ENCODE results near the gene ITGAD. TPM values are rescaled to one million over a fixed set of nuclear protein-coding genes. Genes with fewer than 3 reads are reported as not detected.

Gene ITGAD
- total and polyA plus RNA-seq, 2 of the 13 experiments (the other 11 are each of a cell fraction or from before 2014, with no cell fraction given), result not detected

GRCh38 chr16:31458073-31458843 is 65.1 kb downstream of the ITGAD start (continued):
- TF ChIP-seq ZNF407 (CRISPR knock-in tag; IDR thresholded peaks at IDR 0.05; ENCODE audit: not compliant biosample characterization) (peak; percentile 85), TP53 (CRISPR knock-in tag; conservative IDR thresholded peaks at IDR 0.05) (no peak), ATF1 (CRISPR knock-in tag; IDR thresholded peaks at IDR 0.05) (no peak), MAFF (IDR thresholded peaks at IDR 0.05; ENCODE audit: low read depth, low read length) (no peak), EP300 (IDR thresholded peaks at IDR 0.05; ENCODE audit: low read depth in 2 of 2, low read length in 2 of 2) (peak; percentile 39 to 59; a peak in 3 of 4 replicates), EP300 (CRISPR knock-in tag; IDR thresholded peaks at IDR 0.05; ENCODE audit: borderline replicate concordance) (peak; percentile 51; the same call in 1 of the 2 replicates), ZNF329 (CRISPR knock-in tag; IDR thresholded peaks at IDR 0.05; ENCODE audit: low read depth) (peak; percentile 69; the same call in 1 of the 2 replicates), SOX5 (CRISPR knock-in tag; IDR thresholded peaks at IDR 0.05; ENCODE audit: borderline replicate concordance) (peak; percentile 79), HDAC1 (CRISPR knock-in tag; IDR thresholded peaks at IDR 0.05) (peak; percentile 97), ZMAT5 (CRISPR knock-in tag; IDR thresholded peaks at IDR 0.05; ENCODE audit: borderline replicate concordance, low read depth) (no peak), FOXJ3 (CRISPR knock-in tag; IDR thresholded peaks at IDR 0.05; ENCODE audit: borderline replicate concordance) (peak; percentile 75; the same call in 1 of the 2 replicates), CHD4 (IDR thresholded peaks at IDR 0.05; ENCODE audit: borderline replicate concordance, low read length) (0 out of 2 replicates have a peak, but pooled peaks have one; percentile 54), ZNF264 (CRISPR knock-in tag; IDR thresholded peaks at IDR 0.05) (peak; percentile 92), SKI (IDR thresholded peaks at IDR 0.05; ENCODE audit: partially characterized antibody) (peak; percentile 76), SAFB2 (CRISPR knock-in tag; IDR thresholded peaks at IDR 0.05; ENCODE audit: borderline replicate concordance, low read depth) (peak; percentile 92; the same call in 1 of the 2 replicates), ZNF768 (CRISPR knock-in tag; IDR thresholded peaks at IDR 0.05) (peak; percentile 68), CTCF (CRISPR knock-in tag; IDR thresholded peaks at IDR 0.05) (peak; percentile 93), ASH2L (IDR thresholded peaks at IDR 0.05; ENCODE audit: insufficient read length, low read depth, low read length) (no peak), ZNF484 (CRISPR knock-in tag; IDR thresholded peaks at IDR 0.05; ENCODE audit: borderline replicate concordance, low read depth) (0 out of 2 replicates have a peak, but pooled peaks have one; percentile 30)

Measured in HepG2 (cell line).